NT2/D1 (cell line): ENCODE data around the gene AQP12A.

Source experiments
- SUZ12 ChIP-seq: IDR thresholded peaks from 2 replicates; pipeline ENCODE4 v1.6.1; 2011; ENCODE audit not compliant: insufficient read length, insufficient read depth; ENCODE audit errors: extremely low read depth
- YY1 ChIP-seq: IDR thresholded peaks from 2 replicates; pipeline ENCODE4 v1.6.1; 2011; ENCODE audit not compliant: insufficient read length, insufficient read depth

- TF ChIP-seq YY1 (no peak), SUZ12 (no peak)
Measured at GRCh38 chr2:240689975-240690374, 1.7 kb upstream of the AQP12A start.
